ENCODE results near the gene RLBP1.

RLBP1 gene

GRCh38 chr15:89205991-89206585 lies 15.3 kb downstream of the RLBP1 start:
- no peak for DNase-seq

- no peak for DNase-seq
Observed at GRCh38 chr15:89203705-89204273, 17.6 kb downstream of the RLBP1 start.

- DNase-seq, result no peak
Observed at GRCh38 chr15:89201465-89202005, 19.8 kb downstream of the RLBP1 start.

- DNase-seq, result no peak
Observed at GRCh38 chr15:89200182-89200581, 21.2 kb downstream of the RLBP1 start.

GRCh38 chr15:89199746-89200145 lies 21.6 kb downstream of the RLBP1 start:
- DNase-seq, result no peak

- no peak for DNase-seq
Observed at GRCh38 chr15:89198934-89199333, 22.4 kb downstream of the RLBP1 start.

- no peak for DNase-seq
Observed at GRCh38 chr15:89198196-89198595, 23.2 kb downstream of the RLBP1 start.

GRCh38 chr15:89197503-89197971 lies 23.8 kb downstream of the RLBP1 start:
- DNase-seq, result no peak

- DNase-seq, result no peak
Observed at GRCh38 chr15:89196994-89197393, 24.4 kb downstream of the RLBP1 start.

GRCh38 chr15:89196241-89196640 lies 25.1 kb downstream of the RLBP1 start:
- no peak for DNase-seq

GRCh38 chr15:89195836-89196235 lies 25.5 kb downstream of the RLBP1 start:
- DNase-seq, result no peak

- DNase-seq, result no peak
Observed at GRCh38 chr15:89194608-89195007, 26.8 kb downstream of the RLBP1 start.

GRCh38 chr15:89192766-89193165 lies 28.6 kb downstream of the RLBP1 start:
- no peak for DNase-seq

- no peak for DNase-seq
Observed at GRCh38 chr15:89192136-89192535, 29.2 kb downstream of the RLBP1 start.

- no peak for DNase-seq
Observed at GRCh38 chr15:89187986-89188514, 33.3 kb downstream of the RLBP1 start.

- DNase-seq, result no peak
Observed at GRCh38 chr15:89187301-89187985, 33.9 kb downstream of the RLBP1 start.

GRCh38 chr15:89186803-89187202 lies 34.6 kb downstream of the RLBP1 start:
- no peak for DNase-seq

GRCh38 chr15:89184886-89185526 lies 36.4 kb downstream of the RLBP1 start:
- no peak for DNase-seq

GRCh38 chr15:89184357-89184756 lies 37.0 kb downstream of the RLBP1 start:
- no peak for DNase-seq

- no peak for DNase-seq
Observed at GRCh38 chr15:89179966-89180875, 41.2 kb downstream of the RLBP1 start.

- DNase-seq, result no peak
Observed at GRCh38 chr15:89178307-89178977, 42.9 kb downstream of the RLBP1 start.

Measured in activated effector memory CD4-positive, alpha-beta T cell treated with Interleukin-2 at 50 U/mL for 16 hours (primary cell).